ENCODE measurements around the gene ZGRF1.
"Not testable (repeated sequence)": the region's sequence is repeated elsewhere in the genome, so short reads cannot be mapped to it uniquely, and the experiment has no call there.

ZGRF1 gene

DNA sequence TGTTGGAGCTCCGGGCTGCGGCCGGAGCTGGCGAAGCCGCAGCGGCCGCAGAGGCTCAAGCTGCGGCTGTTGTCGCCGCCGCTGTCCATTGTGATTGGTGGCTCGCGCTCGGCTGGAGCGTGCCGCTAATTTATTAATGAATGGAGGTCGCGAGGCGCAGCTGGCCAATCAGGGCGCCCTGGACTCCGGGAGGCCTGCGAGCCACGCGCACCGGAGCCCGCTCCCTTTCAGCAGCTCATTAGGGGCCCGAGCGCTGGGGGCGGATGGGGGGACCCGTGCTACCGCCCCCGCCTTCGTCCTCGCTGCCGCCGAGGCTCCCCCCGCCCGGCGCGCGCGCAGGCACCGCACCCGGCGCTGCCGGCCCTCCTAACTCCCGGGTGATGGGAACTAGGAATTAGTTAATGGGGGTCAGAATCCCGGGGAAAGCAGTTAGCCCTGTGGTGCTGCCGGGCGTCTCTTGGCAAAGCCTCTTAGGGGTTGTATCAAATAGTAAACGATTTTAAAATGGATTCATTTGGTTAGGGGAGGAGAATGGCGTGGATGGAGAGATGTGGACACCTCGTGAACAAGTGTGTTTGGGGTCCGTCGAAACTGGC is 120.1 kb downstream of the ZGRF1 start:
- no peak for DNase-seq (ENCODE audit: low read depth)

DNA sequence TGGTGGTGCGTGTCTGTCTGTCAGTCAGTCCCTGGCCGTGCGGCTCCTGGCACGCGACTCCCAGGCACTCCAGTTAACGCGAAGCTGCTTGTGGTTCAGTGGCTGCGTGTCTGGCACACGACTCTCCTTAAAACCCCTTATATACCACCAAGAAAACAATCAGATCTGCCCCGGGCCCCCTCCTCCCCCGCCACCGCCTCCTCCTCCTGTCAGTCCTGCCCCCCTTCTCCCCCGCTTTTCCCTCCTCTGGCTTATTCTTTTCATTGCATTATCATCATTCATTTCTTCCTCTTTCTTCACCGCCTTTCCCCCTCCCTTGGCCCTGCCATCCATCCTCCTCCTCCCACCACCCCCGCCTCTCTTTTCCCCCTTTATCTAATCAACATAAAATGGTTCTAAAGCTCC is 120.6 kb downstream of the ZGRF1 start, which contains the start of gene NEUROG2:
NEUROG2 (minus strand) TSS at position 115 of the 405 bp plus-strand sequence. CDS start 705 bp downstream, outside the sequence.
- no peak for DNase-seq (ENCODE audit: low read depth)

DNA sequence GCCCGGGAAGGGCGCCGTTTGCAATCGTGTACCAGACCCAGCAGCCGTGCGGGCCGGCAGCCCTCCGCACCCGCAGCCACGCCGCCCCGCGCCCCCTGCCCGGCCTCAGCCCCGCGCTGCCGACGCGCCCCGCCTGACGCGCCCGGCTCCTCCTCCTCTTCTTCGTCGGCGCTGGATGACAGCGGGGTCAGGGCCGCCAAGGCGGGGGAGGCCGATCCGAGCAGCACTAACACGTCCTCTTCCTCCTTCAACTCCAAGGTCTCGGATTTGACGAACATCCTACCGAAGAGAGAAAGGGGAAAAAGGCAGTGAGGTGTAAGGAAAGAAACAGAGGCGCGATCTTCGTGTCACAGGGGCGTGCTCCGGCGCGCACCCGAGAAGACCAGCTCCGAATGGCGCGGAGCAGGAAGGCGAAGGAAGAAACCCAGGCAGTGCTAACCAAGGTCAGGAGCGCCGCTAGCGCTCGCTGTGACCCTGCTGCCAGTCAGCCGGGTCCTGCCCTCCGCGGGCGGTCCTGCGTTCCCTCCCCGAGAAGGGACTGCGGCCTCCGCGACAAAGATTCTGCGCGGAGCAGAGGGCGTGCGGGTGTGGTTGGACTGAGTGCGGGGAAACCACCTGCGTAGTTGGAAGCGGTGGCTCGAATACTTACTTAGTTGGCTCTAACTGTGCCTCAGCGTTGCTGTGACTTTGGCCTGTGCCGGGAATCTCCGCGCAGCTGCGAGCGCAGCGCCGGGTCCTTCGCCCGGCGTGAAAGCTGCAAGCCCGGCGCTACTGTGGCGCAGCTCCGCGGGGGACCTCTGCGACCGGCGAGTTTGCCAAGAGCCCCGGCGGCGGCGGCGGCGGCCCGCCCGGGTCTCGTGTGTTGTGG is 121.3 kb downstream of the ZGRF1 start:
- DNase-seq (ENCODE audit: low read depth): no peak

DNA sequence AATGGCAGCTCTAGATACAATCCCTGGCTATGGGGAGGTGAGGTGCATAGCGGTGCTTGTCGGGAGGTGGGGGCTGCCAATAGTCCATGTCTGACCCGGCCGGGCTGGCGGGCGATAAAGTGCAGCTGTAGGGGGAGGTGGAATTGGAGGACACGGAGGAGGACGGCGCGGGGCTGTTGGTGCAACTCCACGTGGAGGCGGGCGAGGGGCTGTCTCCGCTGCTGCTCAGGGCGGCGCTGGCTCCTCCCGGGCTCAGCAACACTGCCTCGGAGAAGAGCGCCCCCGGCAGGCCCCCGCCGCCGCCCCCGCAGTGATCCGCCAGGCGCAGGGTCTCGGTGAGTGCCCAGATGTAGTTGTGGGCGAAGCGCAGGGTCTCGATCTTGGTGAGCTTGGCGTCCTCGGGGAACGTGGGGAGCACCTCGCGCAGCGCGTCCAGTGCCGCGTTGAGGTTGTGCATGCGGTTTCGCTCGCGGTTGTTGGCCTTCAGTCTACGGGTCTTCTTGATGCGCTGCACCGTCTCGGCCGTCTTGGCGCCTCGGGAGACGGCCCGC is 122.0 kb downstream of the ZGRF1 start:
- DNase-seq (ENCODE audit: low read depth): no peak

DNA sequence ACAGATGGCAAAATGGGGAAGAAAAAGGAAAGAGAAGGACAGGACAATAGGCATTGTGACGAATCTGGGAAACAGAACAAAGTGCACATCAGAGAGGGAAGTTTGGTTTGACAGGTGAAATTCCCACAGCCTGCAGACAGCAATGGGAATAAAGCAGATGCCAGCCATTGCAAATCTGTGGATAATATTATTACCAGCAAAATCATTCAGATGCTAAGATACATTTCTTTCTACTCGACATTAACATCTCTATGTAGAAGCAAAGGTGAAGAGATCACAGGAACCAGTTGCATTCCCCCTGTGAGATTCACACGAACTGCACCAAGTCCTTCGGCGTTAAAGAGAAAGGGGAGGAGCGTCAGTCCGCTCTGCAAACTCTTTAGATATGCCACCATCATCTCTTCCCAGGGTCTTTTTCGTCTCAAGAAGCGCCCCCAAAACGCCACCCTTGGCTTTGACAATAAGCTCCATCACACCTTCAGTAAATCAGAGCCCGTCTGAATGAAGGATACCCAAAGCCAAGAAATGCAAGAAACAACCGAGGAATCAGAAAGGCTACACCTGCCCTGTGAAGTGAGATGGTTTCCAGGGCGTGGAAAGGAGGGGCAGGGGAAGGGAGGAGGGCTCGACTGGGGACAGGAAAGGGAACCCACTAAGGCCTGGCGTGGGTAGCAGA is 122.6 kb downstream of the ZGRF1 start:
- no peak for DNase-seq (ENCODE audit: low read depth)

DNA sequence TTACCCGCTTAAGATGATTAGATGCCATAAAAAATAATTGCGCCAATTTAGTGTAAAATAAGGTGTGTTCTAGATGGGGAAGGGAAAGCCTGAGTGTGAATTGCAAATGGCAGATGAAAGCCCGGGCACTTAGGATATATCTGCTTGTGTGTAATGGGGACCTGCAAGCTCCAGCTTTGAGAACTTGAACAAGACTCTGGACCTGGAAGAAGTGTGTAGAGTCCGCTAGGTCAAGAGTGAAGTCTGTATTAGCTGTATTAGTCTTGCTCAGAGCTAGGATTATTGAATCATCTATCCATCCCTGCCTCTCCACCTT is 124.9 kb downstream of the ZGRF1 start:
- DNase-seq (ENCODE audit: low read depth): no peak

DNA sequence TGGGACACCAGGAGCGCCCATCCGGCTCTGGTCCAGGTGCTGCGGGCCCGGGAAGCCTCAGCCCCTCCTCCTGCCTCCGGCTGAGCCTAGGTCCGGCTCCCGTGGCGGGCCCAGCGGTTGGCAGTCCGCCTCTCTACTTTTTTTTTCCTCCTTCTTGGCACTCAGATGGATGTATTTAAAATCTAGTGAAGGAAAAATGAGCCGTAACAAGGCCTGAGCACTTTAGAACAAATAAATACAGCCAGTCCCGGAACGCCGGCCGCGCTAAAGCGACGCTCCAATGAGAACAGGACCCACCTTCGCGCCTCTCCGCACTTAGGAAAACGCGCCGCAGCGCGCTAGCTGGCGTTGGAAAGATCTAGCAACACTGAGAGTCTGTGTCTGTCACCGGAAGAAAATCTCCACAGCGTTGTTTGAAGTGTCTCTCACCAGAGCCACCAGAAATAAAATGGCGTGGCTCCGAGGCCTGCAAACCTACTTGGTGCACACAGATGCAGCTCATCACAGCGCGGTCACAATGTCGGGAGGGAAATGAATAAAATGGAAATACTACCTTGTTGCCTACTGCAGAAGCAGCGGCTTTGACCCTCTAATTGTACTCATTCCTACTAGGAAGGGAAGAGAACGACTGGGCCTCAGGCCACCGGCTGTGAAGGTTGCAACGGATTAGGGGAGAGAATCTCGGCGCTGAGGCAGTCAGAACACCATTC is 125.5 kb downstream of the ZGRF1 start:
- DNase-seq (ENCODE audit: low read depth): no peak

DNA sequence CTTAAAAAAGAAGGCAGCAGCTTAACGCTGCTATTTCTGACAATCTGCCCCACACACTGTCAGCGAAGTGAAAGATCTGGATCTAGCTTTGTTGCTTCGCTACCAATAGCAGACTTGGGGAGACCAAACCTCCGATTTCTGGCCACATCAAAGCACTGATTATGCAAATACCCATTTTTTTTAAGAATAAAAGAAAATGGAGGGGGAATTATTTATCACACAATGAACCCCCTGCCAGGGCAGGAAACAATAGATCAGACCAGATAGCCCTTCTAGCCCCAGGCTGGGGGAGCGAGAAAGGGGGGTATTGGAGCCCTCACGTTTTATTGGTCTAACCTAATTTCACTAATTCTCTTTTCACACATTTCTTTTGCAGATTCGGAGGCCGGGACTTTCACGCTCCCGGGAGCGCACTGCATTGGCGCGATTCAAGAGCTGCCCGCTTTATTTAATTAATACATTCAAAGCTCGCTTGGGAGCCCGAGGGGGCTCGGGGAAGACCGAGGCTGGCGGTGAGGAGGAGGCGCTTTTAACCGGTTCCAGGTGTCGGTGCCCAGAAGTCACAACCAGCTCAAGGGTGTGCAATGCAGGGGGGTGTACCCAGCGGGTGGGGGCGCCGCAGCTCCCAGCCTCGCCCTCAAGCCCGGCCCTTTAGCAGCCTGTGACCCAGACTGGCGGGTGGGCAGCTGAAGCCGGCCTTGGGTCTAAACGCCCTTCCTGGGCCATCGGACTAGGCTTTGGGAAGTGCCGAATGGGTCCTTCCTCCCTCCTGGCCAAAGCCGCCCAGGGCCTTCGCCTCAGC is 126.2 kb downstream of the ZGRF1 start:
- DNase-seq (ENCODE audit: low read depth): no peak

DNA sequence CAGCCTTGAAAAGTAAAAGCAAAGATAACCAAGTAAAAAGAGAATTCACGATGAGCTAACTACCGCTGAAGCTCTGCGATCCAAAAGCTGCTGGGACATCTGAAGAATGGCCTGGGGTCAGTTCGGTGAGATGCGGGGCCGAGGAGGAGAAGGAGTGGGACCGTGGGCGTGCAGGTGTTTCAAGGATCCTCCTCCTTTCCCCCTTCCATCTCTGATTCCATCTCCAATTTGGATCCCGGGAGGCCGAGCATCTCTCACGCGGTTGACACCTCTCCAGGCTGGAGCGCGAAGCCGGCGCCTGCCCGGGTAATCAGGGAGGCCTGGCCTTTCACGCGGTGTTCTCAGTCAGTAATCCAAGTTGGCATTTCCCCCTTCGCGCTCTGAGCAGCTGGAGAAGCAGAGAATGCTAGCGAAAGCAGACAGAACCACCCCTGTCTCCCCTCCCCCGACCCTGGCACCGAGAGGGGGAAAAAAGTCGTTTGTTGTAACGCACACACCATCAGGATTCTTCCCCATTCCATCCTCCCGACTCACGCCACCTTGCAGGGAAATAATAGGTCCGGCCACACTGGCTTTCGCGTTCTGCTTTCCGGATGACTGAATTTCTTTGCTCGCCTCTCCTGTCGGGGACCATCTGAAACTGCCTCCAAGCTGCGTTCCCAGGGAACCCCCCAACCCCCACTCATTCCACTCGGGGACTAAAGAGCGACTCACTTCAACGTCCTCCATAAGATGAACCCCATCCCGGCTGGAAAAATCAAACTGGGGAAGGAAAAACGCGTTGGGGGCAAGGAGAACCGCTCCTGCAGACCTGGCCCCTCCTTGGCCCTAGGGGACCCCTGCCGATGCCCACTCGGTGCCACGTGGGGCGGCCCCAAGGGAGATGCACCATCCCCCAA is 127.2 kb downstream of the ZGRF1 start:
- DNase-seq (ENCODE audit: low read depth): no peak

DNA sequence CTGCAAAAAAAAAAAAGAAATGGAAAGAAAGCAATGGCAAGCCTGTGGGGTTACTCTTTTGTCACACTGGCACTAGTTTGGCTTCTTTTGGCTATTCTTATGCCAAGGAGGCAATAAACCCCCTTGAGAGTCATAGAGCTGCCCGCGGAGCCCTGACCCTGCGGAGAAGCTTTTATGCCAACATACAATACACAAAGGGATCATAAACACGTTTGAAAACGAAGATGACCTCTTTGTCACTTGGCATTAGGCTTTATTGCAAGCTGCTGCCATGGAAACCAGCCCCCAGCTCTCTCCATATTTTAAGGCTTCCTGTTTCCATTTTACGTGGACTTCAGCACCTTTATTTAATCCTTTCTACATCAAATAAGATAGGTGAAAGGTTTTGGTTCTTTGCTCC is 128.4 kb downstream of the ZGRF1 start:
- no peak for DNase-seq (ENCODE audit: low read depth)

DNA sequence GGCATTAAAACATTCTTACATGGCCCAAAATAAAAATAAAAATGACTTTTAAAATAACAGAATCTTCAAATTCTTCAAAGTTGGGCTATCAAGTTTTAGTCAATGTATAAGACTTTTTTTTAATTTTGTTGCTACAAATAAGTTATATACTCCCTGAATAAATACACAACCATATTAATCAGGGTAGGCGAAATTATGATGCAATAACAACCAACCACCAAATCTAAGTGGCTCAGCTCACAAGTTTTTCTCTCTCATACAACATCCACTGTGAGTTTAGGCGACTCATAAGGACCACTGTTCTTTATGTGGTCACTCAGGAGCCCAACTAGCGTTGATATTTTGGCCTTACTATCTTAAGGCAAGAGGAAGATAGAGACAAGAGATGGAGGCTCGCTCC is 131.9 kb downstream of the ZGRF1 start:
- no peak for DNase-seq (ENCODE audit: low read depth)

DNA sequence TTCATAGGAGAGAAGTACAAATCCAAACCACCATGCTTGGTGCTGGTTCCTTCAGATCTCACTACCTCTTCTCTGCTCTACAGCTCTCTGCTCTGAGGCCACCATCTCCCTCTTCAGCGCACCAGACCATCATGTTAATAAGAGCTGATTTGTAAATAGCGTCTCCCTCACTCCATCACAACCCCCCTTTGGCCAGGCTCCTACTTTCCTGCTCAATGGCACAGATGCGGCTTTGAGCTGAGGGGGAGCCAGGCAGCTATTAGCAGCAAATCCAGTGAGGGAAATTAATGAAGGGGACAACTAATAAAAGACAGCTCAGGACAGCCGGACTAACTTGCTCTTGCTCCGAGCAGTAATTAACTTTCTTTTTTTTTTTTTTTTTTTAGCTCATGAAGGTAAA is 133.8 kb downstream of the ZGRF1 start:
- no peak for DNase-seq (ENCODE audit: low read depth)

DNA sequence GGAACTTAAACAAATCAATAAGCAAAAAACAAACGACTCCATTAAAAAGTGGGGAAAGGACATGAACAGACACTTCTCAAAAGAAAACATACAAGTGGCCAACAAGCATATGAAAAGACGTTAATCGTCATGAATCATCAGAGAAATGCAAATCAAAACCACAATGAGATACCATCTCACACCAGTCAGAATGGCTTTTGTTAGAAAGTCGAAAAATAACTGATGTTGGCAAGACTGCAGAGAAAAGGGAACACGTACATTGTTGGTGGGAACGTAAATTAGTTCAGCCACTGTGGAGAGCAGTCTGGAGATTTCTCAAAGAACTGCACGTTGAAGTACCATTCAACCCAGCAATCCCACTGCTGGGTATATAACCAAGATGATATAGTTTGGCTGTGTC is 144.4 kb downstream of the ZGRF1 start:
- no peak for DNase-seq (ENCODE audit: low read depth)

DNA sequence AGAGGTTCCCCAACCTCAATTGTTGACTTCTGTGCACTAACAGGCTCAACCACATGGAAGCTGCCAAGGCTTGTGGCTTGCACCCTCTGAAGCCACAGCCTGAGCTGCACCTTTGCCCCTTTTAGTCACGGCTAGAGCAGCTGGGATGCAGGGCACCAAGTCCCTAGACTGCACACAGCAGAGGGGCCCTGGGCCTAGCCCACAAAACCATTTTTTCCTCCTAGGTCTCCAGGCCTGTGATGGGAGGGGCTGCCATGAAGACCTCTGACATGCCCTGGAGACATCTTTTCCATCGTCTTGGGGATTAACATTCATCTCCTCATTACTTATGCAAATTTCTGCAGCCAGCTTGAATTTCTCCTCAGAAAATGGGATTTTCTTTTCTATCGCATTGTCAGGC is 145.9 kb downstream of the ZGRF1 start:
- DNase-seq (ENCODE audit: low read depth): not testable (repeated sequence)
